GM23248 (cell line): Measurements from ENCODE around the gene AGRN.

Experiments used
- EZH2 ChIP-seq: fragments of 200-600 bp; sonication (generic); IDR thresholded peaks from 2 replicates; pipeline ENCODE4 v1.6.1; 2018; ENCODE audit warnings: antibody characterized with exemption, mild to moderate bottlenecking; ENCODE audit not compliant: insufficient read depth, poor library complexity, severe bottlenecking
- EZH2phosphoT487 ChIP-seq: fragments of 200-600 bp; sonication (generic); IDR thresholded peaks from 2 replicates; pipeline ENCODE4 v1.6.1; 2018; ENCODE audit warnings: antibody characterized with exemption, moderate library complexity, mild to moderate bottlenecking, low read depth; ENCODE audit not compliant: insufficient read depth

GRCh38 chr1:1075148-1075935 lies 55.4 kb downstream of the AGRN start:
- TF ChIP-seq EZH2 (no peak), EZH2phosphoT487 (no peak)
